H9 (cell line): Measurements from ENCODE around the gene PAH. TPM values are rescaled to one million over a fixed set of nuclear protein-coding genes. Genes with fewer than 3 reads are reported as not detected.

Source experiments
- DNase-seq: peaks from one replicate; pipeline ENCODE4 v3.0.0-alpha.2; 2017
- H2AFZ ChIP-seq: one replicate; pipeline ENCODE4 v1.6.1; 2013; ENCODE audit warnings: mild to moderate bottlenecking, low read length, control low read depth, moderate library complexity
- H2AK5ac ChIP-seq: 2 replicates; pipeline ENCODE4 v1.6.1; 2013; ENCODE audit warnings: low read length, control low read depth, mixed read lengths; ENCODE audit not compliant: insufficient read length
- H2BK120ac ChIP-seq: one replicate; pipeline ENCODE4 v1.6.1; 2013; ENCODE audit warnings: low read depth, mild to moderate bottlenecking, low read length, control low read depth, inconsistent platforms; ENCODE audit not compliant: poor library complexity, severe bottlenecking
- H2BK12ac ChIP-seq: 2 replicates; pipeline ENCODE4 v1.6.1; 2013; ENCODE audit warnings: low read length, control low read depth, mixed read lengths, low read depth; ENCODE audit not compliant: insufficient read length
- H2BK15ac ChIP-seq: 2 replicates; pipeline ENCODE4 v1.6.1; 2013; ENCODE audit warnings: low read depth, low read length, control low read depth
- H2BK20ac ChIP-seq: one replicate; pipeline ENCODE4 v1.6.1; 2013; ENCODE audit warnings: low read depth, mild to moderate bottlenecking, low read length, control low read depth, inconsistent platforms; ENCODE audit not compliant: poor library complexity, severe bottlenecking
- H2BK5ac ChIP-seq: 2 replicates; pipeline ENCODE4 v1.6.1; 2013; ENCODE audit warnings: low read length, control low read depth, mixed read lengths; ENCODE audit not compliant: insufficient read length
- H3K14ac ChIP-seq: 2 replicates; pipeline ENCODE4 v1.6.1; 2013; ENCODE audit warnings: low read length, control low read depth; ENCODE audit not compliant: insufficient read depth
- H3K18ac ChIP-seq: 2 replicates; pipeline ENCODE4 v1.6.1; 2013; ENCODE audit warnings: low read depth, mild to moderate bottlenecking, mixed read lengths, low read length, control low read depth; ENCODE audit not compliant: insufficient read length
- H3K23ac ChIP-seq: 2 replicates; pipeline ENCODE4 v1.6.1; 2013; ENCODE audit warnings: low read length, control low read depth, mixed read lengths, low read depth; ENCODE audit not compliant: insufficient read length
- H3K23me2 ChIP-seq: 2 replicates; pipeline ENCODE4 v1.6.1; 2013; ENCODE audit warnings: low read depth, mild to moderate bottlenecking, mixed read lengths, low read length, control low read depth; ENCODE audit not compliant: insufficient read length, poor library complexity, severe bottlenecking
- H3K27ac ChIP-seq: 2 replicates; pipeline ENCODE4 v1.5.1; 2013; ENCODE audit warnings: low read length, control low read depth, mixed read lengths, low read depth; ENCODE audit not compliant: insufficient read length
- H3K27me3 ChIP-seq: 2 replicates; pipeline ENCODE4 v1.6.1; 2013; ENCODE audit warnings: low read length, control low read depth, inconsistent platforms; ENCODE audit not compliant: insufficient read depth
- H3K4ac ChIP-seq: 2 replicates; pipeline ENCODE4 v1.6.1; 2013; ENCODE audit warnings: low read depth, mild to moderate bottlenecking, control low read depth, inconsistent platforms, low read length, moderate library complexity
- H3K4me1 ChIP-seq: 2 replicates; pipeline ENCODE4 v1.6.1; 2013; ENCODE audit warnings: low read length, control low read depth, inconsistent platforms; ENCODE audit not compliant: insufficient read depth
- H3K4me2 ChIP-seq: 2 replicates; pipeline ENCODE4 v1.6.1; 2013; ENCODE audit warnings: low read length, control low read depth, mixed read lengths; ENCODE audit not compliant: insufficient read length, insufficient read depth
- H3K56ac ChIP-seq: 2 replicates; pipeline ENCODE4 v1.6.1; 2013; ENCODE audit warnings: low read depth, mild to moderate bottlenecking, mixed read lengths, low read length, control low read depth; ENCODE audit not compliant: insufficient read length
- H3K79me1 ChIP-seq: 2 replicates; pipeline ENCODE4 v1.6.1; 2013; ENCODE audit warnings: low read depth, mild to moderate bottlenecking, moderate library complexity, low read length, control low read depth, inconsistent platforms; ENCODE audit not compliant: insufficient read depth, poor library complexity, severe bottlenecking
- H3K79me2 ChIP-seq: 2 replicates; pipeline ENCODE4 v1.6.1; 2013; ENCODE audit warnings: low read length, control low read depth, inconsistent platforms; ENCODE audit not compliant: insufficient read depth
- H3K9ac ChIP-seq: 2 replicates; pipeline ENCODE4 v1.6.1; 2013; ENCODE audit warnings: low read length, control low read depth, mixed read lengths; ENCODE audit not compliant: insufficient read length; ENCODE audit errors: extremely low read depth
- H3K9me3 ChIP-seq: one replicate; pipeline ENCODE4 v1.6.1; 2013; ENCODE audit warnings: low read depth, low read length, inconsistent platforms; ENCODE audit not compliant: control insufficient read depth
- H3T11ph ChIP-seq: one replicate; pipeline ENCODE4 v1.6.1; 2013; ENCODE audit warnings: mild to moderate bottlenecking, low read length, control low read depth, inconsistent platforms
- H4K20me1 ChIP-seq: one replicate; pipeline ENCODE4 v1.6.1; 2013; ENCODE audit not compliant: control insufficient read depth, insufficient read length, insufficient read depth
- H4K5ac ChIP-seq: 2 replicates; pipeline ENCODE4 v1.6.1; 2013; ENCODE audit warnings: low read depth, mild to moderate bottlenecking, mixed read lengths, low read length, control low read depth; ENCODE audit not compliant: insufficient read length
- H4K8ac ChIP-seq: replicated peaks from 2 replicates; pipeline ENCODE4 v1.6.1; 2013; ENCODE audit warnings: low read length, control low read depth, mixed read lengths, low read depth; ENCODE audit not compliant: insufficient read length
- H4K91ac ChIP-seq: 2 replicates; pipeline ENCODE4 v1.6.1; 2013; ENCODE audit warnings: low read depth, mild to moderate bottlenecking, moderate library complexity, mixed read lengths, low read length, control low read depth; ENCODE audit not compliant: insufficient read length
- H3K27ac Mint-ChIP-seq, 3 experiments: 2 replicates in 2 of 3; 3 replicates in 1 of 3; pipeline ENCODE4 v1.8.0; 2020 to 2021; ENCODE audit warnings: mixed read lengths in 3 of 3, mild to moderate bottlenecking in 1 of 3, moderate library complexity in 1 of 3
- H3K27me3 Mint-ChIP-seq: 2 replicates; pipeline ENCODE4 v1.8.0; 2021; ENCODE audit warnings: low read depth, mild to moderate bottlenecking, moderate library complexity, mixed read lengths
- H3K36me3 Mint-ChIP-seq, 3 experiments: 2 replicates in 2 of 3; 3 replicates in 1 of 3; pipeline ENCODE4 v1.8.0; 2020 to 2021; ENCODE audit warnings: low read depth in 3 of 3, mixed read lengths in 3 of 3; ENCODE audit not compliant: insufficient read depth in 1 of 3
- H3K4me1 Mint-ChIP-seq, 2 experiments: 2 replicates each; pipeline ENCODE4 v1.8.0; 2020; ENCODE audit warnings: mixed read lengths in 2 of 2
- H3K4me3 Mint-ChIP-seq, 2 experiments: 2 replicates in 1 of 2; 3 replicates in 1 of 2; pipeline ENCODE4 v1.8.0; 2020 to 2021; ENCODE audit warnings: mild to moderate bottlenecking in 2 of 2, mixed read lengths in 2 of 2, moderate library complexity in 1 of 2
- H3K9me3 Mint-ChIP-seq, 2 experiments: 2 replicates in 1 of 2; 3 replicates in 1 of 2; pipeline ENCODE4 v1.8.0; 2020; ENCODE audit warnings: mild to moderate bottlenecking in 2 of 2, mixed read lengths in 2 of 2, moderate library complexity in 1 of 2
- WGBS: extraction: QIAGEN DNeasy Blood & Tissue Kit; methylation state at CpG from one replicate; pipeline ENCODE4 v1.1.7; 2013; ENCODE audit warnings: missing lambda C conversion rate, low lambda C conversion rate, mixed read lengths; ENCODE audit not compliant: insufficient read length; ENCODE audit errors: extremely low coverage; 5-methylcytosine and 5-hydroxymethylcytosine counted together
- total RNA-seq: library from RNA; stranded (reverse); gene quantifications from 2 replicates; pipeline ENCODE4 v1.2.1, GENCODE V29; 2021
- TF ChIP-seq, protein P1 (sequence below): fragments of 200-600 bp; sonication (generic); conservative IDR thresholded peaks from 3 replicates; pipeline ENCODE4 v1.8.0; 2021; ENCODE audit warnings: antibody characterized with exemption, mild to moderate bottlenecking

Gene PAH
- total RNA-seq, 1 experiment from 2014 or later, result 6.1 TPM

DNA sequence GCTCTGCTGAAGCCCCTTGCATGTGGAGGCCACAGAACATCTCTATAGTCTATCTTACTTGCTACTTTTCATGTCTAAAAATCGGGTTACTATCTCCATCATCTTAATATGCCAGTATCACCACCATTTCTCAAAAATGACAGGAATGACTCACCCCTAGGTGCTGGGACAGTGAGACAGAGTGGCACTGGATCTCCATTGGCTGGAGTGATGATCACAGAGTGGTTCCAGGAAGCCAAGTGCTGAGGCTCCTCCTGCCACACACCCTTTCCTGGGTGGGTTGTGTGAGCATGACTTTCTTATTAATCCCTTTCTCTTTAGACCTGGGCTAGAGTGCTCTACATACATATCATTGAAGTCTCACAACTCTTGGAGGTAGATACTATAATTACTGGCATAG is 37.1 kb upstream of the PAH start:
- no CpG with 5 or more reads among the region's 1 CpG for WGBS
- H4K91ac ChIP-seq, result no peak overlapping the region

More for the DNA sequence above, 37.1 kb upstream of the PAH start:
- Mint-ChIP-seq H3K27ac (no peak overlapping the region), H3K36me3 (no peaks in the 10 kb centered on the region; a peak in 2 of 7 replicates), H3K4me3 (no peak overlapping the region), H3K27me3 (peaks cover 99% of the 10 kb centered on the region), H3K9me3 (peaks cover 0 to 3% of the 10 kb centered on the region in 2 experiments; a peak in 2 of 5 replicates), H3K4me1 (peaks cover 36 to 56% of the 10 kb centered on the region in 2 experiments)
- H2BK120ac ChIP-seq, result no peak overlapping the region
- no peak overlapping the region for H3K4me2 ChIP-seq
- peaks cover 26% of the 10 kb centered on the region for H3K23me2 ChIP-seq
- no peak overlapping the region for H2BK20ac ChIP-seq
- no peaks in the 10 kb centered on the region for H3K9me3 ChIP-seq
- no peak overlapping the region for H3K18ac ChIP-seq
- TF ChIP-seq, protein P1, sequence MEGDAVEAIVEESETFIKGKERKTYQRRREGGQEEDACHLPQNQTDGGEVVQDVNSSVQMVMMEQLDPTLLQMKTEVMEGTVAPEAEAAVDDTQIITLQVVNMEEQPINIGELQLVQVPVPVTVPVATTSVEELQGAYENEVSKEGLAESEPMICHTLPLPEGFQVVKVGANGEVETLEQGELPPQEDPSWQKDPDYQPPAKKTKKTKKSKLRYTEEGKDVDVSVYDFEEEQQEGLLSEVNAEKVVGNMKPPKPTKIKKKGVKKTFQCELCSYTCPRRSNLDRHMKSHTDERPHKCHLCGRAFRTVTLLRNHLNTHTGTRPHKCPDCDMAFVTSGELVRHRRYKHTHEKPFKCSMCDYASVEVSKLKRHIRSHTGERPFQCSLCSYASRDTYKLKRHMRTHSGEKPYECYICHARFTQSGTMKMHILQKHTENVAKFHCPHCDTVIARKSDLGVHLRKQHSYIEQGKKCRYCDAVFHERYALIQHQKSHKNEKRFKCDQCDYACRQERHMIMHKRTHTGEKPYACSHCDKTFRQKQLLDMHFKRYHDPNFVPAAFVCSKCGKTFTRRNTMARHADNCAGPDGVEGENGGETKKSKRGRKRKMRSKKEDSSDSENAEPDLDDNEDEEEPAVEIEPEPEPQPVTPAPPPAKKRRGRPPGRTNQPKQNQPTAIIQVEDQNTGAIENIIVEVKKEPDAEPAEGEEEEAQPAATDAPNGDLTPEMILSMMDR, result no peak
- no peak overlapping the region for H2BK15ac ChIP-seq
- no peak overlapping the region for H3T11ph ChIP-seq
- H3K23ac ChIP-seq, result no peak overlapping the region
- no peak overlapping the region for H2AK5ac ChIP-seq
- H3K79me1 ChIP-seq, result no peaks in the 10 kb centered on the region
- H3K4ac ChIP-seq, result no peak overlapping the region
- no peak overlapping the region for H4K5ac ChIP-seq
- no peak overlapping the region for H3K14ac ChIP-seq
- H3K56ac ChIP-seq, result no peak overlapping the region
- no peaks in the 10 kb centered on the region for H3K4me1 ChIP-seq
- H2BK5ac ChIP-seq, result no peak overlapping the region
- H4K20me1 ChIP-seq, result no peaks in the 10 kb centered on the region
- H2BK12ac ChIP-seq, result no peak overlapping the region
- H3K9ac ChIP-seq, result no peak overlapping the region
- H3K27ac ChIP-seq, result no peak overlapping the region
- no peak overlapping the region for H4K8ac ChIP-seq
- no peaks in the 10 kb centered on the region for H3K79me2 ChIP-seq
- no peak overlapping the region for H2AFZ ChIP-seq
- DNase-seq, result no peak
- H3K27me3 ChIP-seq, result peaks cover 87% of the 10 kb centered on the region
